Breast epithelium (tissue), 4 donors: ENCODE measurements around the gene IQGAP2. TPM values are rescaled to one million over a fixed set of nuclear protein-coding genes. Genes with fewer than 3 reads are reported as not detected.
A peak's percentile ranks its signal among the peaks of the same experiment; 100 is the strongest.
"Not testable (repeated sequence)": the region's sequence is repeated elsewhere in the genome, so short reads cannot be mapped to it uniquely, and the experiment has no call there.

Experiments
- DNase-seq, 2 donors: peaks; one replicate each; pipeline ENCODE4 v3.0.0-alpha.2; 2019; ENCODE audit warnings: low spot score in 2 of 2
- H3K27ac ChIP-seq, 2 donors: fragments of 200-600 bp; sonication (generic) in 1 of 2; one replicate each; pipeline ENCODE4 v1.5.1; 2016 to 2019; ENCODE audit warnings: mild to moderate bottlenecking in 1 of 2
- H3K27me3 ChIP-seq, 2 donors: fragments of 200-600 bp; sonication (generic) in 1 of 2; one replicate each; pipeline versions ENCODE4 v1.5.1 to v1.6.0; 2017 to 2019; ENCODE audit warnings: control low read depth in 1 of 2, mild to moderate bottlenecking in 1 of 2
- H3K36me3 ChIP-seq: fragments of 200-600 bp; one replicate; pipeline ENCODE4 v1.5.1; 2019
- H3K4me1 ChIP-seq, 2 donors: fragments of 200-600 bp; sonication (generic); one replicate each; pipeline ENCODE4 v1.5.1; 2016 to 2019; ENCODE audit warnings: control low read depth in 1 of 2
- H3K4me3 ChIP-seq, 3 donors: fragments of 200-600 bp; sonication (generic); 1 replicate in 2 of 3; 2 replicates in 1 of 3; pipeline ENCODE4 v1.5.1; 2016 to 2019; ENCODE audit warnings: mild to moderate bottlenecking in 3 of 3, moderate library complexity in 2 of 3
- H3K9me3 ChIP-seq, 2 donors: fragments of 200-600 bp; sonication (generic) in 1 of 2; one replicate each; pipeline ENCODE4 v1.5.1; 2016 to 2019; ENCODE audit warnings: control low read depth in 1 of 2
- POLR2A ChIP-seq: fragments of 450-650 bp; IDR thresholded peaks from one replicate; pipeline ENCODE4 v1.6.1; 2016; ENCODE audit warnings: antibody characterized with exemption, mild to moderate bottlenecking, moderate library complexity
- POLR2AphosphoS5 ChIP-seq, 3 donors: sonication (generic); formaldehyde crosslinking; IDR thresholded peaks; one replicate each; pipeline ENCODE4 v1.6.1; 2017; ENCODE audit warnings: antibody characterized with exemption in 3 of 3
- intact Hi-C: fragments of 100-400 bp; cut with DNase I; formaldehyde crosslinking; loops from one replicate; pipeline ENCODE4 v1.15.1; 2023; ENCODE audit warnings: low total_unique reads
- total RNA-seq, 3 donors: library from RNA; depleted of rRNA; stranded (reverse); fragments of >200 nt; gene quantifications; one replicate each; pipeline ENCODE4 v1.1.0, GENCODE V29; 2016
- TF ChIP-seq, protein P1 (sequence below), 3 donors: fragments of 450-650 bp; IDR thresholded peaks; one replicate each; pipeline ENCODE4 v1.5.1; 2016 to 2017; ENCODE audit warnings: antibody characterized with exemption in 3 of 3, mild to moderate bottlenecking in 3 of 3, moderate library complexity in 3 of 3

Gene IQGAP2
- total RNA-seq, 3 donors from 2014 or later = 31.7 to 70.2 (median 44.6) TPM

DNA sequence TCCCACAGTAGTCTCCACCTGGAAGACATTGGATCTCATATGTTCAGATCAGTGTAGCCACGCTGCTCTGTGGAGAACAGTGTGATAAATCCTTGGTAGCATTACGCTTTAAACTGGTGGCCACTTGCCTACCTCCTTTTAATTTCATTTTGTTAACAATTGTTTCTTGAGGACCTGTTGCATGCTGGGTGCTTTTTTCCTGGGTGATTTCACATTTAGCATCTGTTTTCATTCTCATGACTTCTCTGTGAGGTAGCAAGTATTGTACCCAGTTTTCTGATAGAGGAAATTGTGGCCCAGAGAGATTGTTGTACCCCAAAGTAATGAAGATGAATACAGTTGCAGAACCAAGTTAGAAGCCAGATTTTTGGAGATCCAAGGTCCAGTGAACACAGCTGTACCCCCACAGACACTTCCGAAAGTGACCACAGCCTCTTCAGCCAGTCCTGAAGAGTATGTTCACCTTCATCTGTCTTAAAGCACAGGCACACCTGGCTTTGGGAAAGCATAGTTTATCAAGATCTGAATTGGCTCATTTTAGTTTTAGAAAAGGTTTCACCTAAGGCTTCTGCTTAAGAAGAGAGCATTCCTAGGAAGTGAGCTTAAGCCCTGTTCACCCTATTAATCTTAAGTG is 144.9 kb downstream of the IQGAP2 start:
- Histone ChIP-seq H3K36me3 (no peaks in the 10 kb centered on the region), H3K4me1 (no peaks in the 10 kb centered on the region), H3K27me3 (no peaks in the 10 kb centered on the region), H3K27ac (peak overlapping the region; percentile 65), H3K4me3 (peak overlapping the region in 1 of 3 donors; percentile 31), H3K9me3 (no peaks in the 10 kb centered on the region)
- intact Hi-C loops = no loop called here
- no peak for DNase-seq
- TF ChIP-seq POLR2A = no peak
- no peak for TF ChIP-seq POLR2AphosphoS5 (IDR thresholded peaks at IDR 0.05)
- TF ChIP-seq, protein P1, sequence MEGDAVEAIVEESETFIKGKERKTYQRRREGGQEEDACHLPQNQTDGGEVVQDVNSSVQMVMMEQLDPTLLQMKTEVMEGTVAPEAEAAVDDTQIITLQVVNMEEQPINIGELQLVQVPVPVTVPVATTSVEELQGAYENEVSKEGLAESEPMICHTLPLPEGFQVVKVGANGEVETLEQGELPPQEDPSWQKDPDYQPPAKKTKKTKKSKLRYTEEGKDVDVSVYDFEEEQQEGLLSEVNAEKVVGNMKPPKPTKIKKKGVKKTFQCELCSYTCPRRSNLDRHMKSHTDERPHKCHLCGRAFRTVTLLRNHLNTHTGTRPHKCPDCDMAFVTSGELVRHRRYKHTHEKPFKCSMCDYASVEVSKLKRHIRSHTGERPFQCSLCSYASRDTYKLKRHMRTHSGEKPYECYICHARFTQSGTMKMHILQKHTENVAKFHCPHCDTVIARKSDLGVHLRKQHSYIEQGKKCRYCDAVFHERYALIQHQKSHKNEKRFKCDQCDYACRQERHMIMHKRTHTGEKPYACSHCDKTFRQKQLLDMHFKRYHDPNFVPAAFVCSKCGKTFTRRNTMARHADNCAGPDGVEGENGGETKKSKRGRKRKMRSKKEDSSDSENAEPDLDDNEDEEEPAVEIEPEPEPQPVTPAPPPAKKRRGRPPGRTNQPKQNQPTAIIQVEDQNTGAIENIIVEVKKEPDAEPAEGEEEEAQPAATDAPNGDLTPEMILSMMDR (IDR thresholded peaks at IDR 0.05) = no peak

DNA sequence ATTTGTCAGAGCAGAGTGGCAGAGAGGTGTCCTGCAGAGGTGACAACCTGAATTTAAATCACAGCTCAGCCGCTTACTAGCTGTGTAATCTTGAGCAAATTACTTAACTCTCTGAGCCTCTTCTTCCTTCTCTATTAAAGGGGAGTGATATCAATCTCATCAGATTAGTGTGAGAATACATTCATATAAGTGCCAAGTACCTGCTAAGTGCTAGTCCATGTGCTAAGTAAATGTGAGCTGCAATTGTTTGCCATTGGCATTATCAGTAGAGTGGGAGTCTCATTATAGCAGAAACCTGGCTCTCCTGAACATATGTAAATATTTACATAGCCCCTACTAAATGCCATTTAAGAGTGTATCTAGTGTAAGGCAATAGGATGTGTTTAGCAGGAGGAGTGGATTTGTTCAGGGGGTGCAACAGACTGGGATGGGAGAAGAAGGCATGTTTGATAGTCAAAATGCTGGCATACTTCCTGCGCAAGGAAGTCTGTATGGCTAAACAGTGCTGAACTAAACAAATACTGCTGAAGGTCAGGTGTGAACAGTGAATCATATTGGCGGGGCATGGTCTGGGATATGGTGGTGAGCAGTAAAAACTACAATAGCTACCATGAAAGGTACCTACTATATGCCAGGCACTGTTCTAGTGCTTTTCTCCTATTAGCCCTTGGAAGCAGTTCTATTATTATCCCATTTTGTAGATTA is 145.6 kb downstream of the IQGAP2 start:
- Histone ChIP-seq H3K4me3 (no peak overlapping the region), H3K27me3 (no peaks in the 10 kb centered on the region), H3K27ac (peak overlapping the region in 1 of 2 donors; percentile 65), H3K4me1 (no peaks in the 10 kb centered on the region), H3K9me3 (no peaks in the 10 kb centered on the region), H3K36me3 (no peaks in the 10 kb centered on the region)
- intact Hi-C loops = no loop called here
- DNase-seq = no peak
- TF ChIP-seq POLR2A (no peak), POLR2AphosphoS5 (IDR thresholded peaks at IDR 0.05) (no peak)
- TF ChIP-seq, protein P1 (IDR thresholded peaks at IDR 0.05) = no peak

DNA sequence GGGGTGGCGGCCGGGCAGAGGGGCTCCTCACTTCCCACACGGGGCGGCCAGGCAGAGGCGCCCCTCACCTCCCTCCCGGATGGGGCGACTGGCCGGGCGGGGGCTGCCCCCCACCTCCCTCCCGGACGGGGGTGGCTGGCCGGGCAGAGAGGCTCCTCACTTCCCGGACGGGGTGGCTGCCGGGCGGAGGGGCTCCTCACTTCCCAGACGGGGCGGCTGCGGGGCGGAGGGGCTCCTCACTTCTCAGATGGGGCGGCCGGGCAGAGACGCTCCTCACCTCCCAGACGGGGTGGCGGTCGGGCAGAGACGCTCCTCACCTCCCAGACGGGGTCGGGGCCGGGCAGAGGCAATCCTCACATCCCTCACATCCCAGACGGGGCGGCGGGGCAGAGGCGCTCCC is 147.8 kb downstream of the IQGAP2 start:
- H3K27ac ChIP-seq, H3K9me3 ChIP-seq, H3K4me1 ChIP-seq, H3K36me3 ChIP-seq, H3K27me3 ChIP-seq, intact Hi-C loops, H3K4me3 ChIP-seq, DNase-seq: not testable (repeated sequence)

DNA sequence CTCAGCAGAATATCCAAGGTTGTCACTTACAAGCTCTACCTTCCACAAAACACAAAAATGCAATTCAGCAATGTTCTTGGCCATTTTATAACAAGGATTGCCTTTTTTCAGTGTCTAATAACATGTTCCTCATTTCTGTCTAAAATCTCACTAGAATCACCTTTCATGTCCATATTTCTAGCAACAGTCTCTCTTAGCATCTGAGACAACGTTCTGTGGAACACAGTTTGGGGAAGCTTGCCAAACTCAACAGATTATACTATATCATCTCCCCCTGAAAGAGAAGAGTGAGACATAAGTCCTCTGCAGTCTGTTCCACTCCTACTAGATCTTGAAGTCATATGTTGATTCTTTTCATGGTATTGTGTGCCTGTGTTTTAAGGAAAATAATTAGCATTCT is 149.5 kb downstream of the IQGAP2 start:
- no peak overlapping the region for H3K27ac ChIP-seq

DNA sequence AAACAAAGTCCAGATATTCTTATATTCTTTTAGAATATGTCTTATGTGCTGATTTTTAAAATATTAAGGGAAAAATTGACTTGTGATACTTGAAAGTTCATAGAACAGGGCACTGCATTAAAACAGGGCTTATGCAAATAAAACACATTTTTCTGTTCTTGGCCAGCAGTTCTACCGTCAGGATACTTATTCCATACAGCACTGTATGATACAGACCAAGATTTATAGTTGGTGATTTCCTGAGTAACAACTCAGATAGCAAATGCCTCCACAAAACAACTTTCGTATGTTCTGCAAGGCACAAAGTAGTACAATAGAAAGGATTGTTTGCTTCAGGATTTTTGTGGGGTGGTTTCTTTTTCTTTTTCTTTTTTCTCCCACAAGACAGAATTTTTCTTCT is 150.2 kb downstream of the IQGAP2 start:
- Histone ChIP-seq H3K4me3 (no peak overlapping the region), H3K27me3 (no peaks in the 10 kb centered on the region), H3K4me1 (no peaks in the 10 kb centered on the region), H3K9me3 (no peaks in the 10 kb centered on the region), H3K27ac (no peak overlapping the region), H3K36me3 (no peaks in the 10 kb centered on the region)
- intact Hi-C loops = no loop called here
- TF ChIP-seq, protein P1 (IDR thresholded peaks at IDR 0.05) = no peak
- no peak for TF ChIP-seq POLR2A
- TF ChIP-seq POLR2AphosphoS5 (IDR thresholded peaks at IDR 0.05) = no peak
- DNase-seq = no peak

More for the DNA sequence above, 149.5 kb downstream of the IQGAP2 start:
- no peaks in the 10 kb centered on the region for H3K27me3 ChIP-seq
- H3K9me3 ChIP-seq = no peaks in the 10 kb centered on the region
- H3K4me1 ChIP-seq = no peaks in the 10 kb centered on the region
- no peak overlapping the region for H3K4me3 ChIP-seq
- DNase-seq = no peak
- H3K36me3 ChIP-seq = no peaks in the 10 kb centered on the region
- no peak for TF ChIP-seq POLR2AphosphoS5 (IDR thresholded peaks at IDR 0.05)
- TF ChIP-seq, protein P1 (IDR thresholded peaks at IDR 0.05) = no peak
- TF ChIP-seq POLR2A = no peak
- intact Hi-C loops = no loop called here
